Keratinocyte (primary cell): ENCODE measurements around the gene TNFSF15. TPM values are rescaled to one million over a fixed set of nuclear protein-coding genes. Genes with fewer than 3 reads are reported as not detected.

ENCODE experiments used
- DNase-seq: peaks from one replicate; pipeline ENCODE4 v3.0.0-alpha.2; 2011; ENCODE audit warnings: low read depth, missing footprints, low spot score
- FAIRE-seq: peaks from 2 replicates; lab custom pipeline; 2011; peaks lifted over from hg19 to GRCh38; lab: Jason Lieb, UNC
- H2AFZ ChIP-seq: 2 replicates; pipeline ENCODE4 v1.6.0; 2012; ENCODE audit warnings: low read length, control low read depth, inconsistent platforms; ENCODE audit not compliant: control insufficient read depth
- H3K27ac ChIP-seq: 2 replicates; pipeline ENCODE4 v1.5.1; 2011; ENCODE audit warnings: low read length; ENCODE audit not compliant: control insufficient read depth, insufficient read depth
- H3K27me3 ChIP-seq: 3 replicates; pipeline ENCODE4 v1.6.0; 2011; ENCODE audit warnings: low read length; ENCODE audit not compliant: control insufficient read depth, insufficient read depth; ENCODE audit errors: extremely low read depth
- H3K36me3 ChIP-seq, 2 experiments: 2 replicates in 1 of 2; 3 replicates in 1 of 2; pipeline ENCODE4 v1.5.1; 2011; ENCODE audit warnings: low read length in 2 of 2, mild to moderate bottlenecking in 1 of 2; ENCODE audit not compliant: control insufficient read depth in 2 of 2, insufficient read depth in 2 of 2; ENCODE audit errors: extremely low read depth in 1 of 2
- H3K4me1 ChIP-seq: 3 replicates; pipeline ENCODE4 v1.5.1; 2011; ENCODE audit warnings: low read length; ENCODE audit not compliant: control insufficient read depth, insufficient read depth; ENCODE audit errors: extremely low read depth
- H3K4me2 ChIP-seq: 3 replicates; pipeline ENCODE4 v1.6.0; 2011; ENCODE audit warnings: low read depth, low read length; ENCODE audit not compliant: control insufficient read depth, insufficient read depth; ENCODE audit errors: extremely low read depth
- H3K4me3 ChIP-seq, 3 experiments: fragments of 200-600 bp in 1 of 3; sonication (generic) in 1 of 3; 2 replicates in 2 of 3; 3 replicates in 1 of 3; pipeline ENCODE4 v1.5.1; 2011 to 2016; ENCODE audit warnings: low read length in 3 of 3, mild to moderate bottlenecking in 3 of 3, control low read depth in 2 of 3, inconsistent platforms in 1 of 3, low read depth in 1 of 3, mixed read lengths in 1 of 3, mixed run types in 1 of 3, moderate library complexity in 1 of 3; ENCODE audit not compliant: control insufficient read depth in 2 of 3, insufficient read depth in 2 of 3; ENCODE audit errors: extremely low read depth in 1 of 3
- H3K79me2 ChIP-seq: 2 replicates; pipeline ENCODE4 v1.6.0; 2012; ENCODE audit warnings: low read length; ENCODE audit not compliant: control insufficient read depth, insufficient read depth
- H3K9ac ChIP-seq: 3 replicates; pipeline ENCODE4 v1.6.0; 2011; ENCODE audit warnings: low read length; ENCODE audit not compliant: control insufficient read depth, insufficient read depth; ENCODE audit errors: extremely low read depth
- H3K9me1 ChIP-seq: 3 replicates; pipeline ENCODE4 v1.6.0; 2011; ENCODE audit warnings: low read length; ENCODE audit not compliant: control insufficient read depth, insufficient read depth; ENCODE audit errors: extremely low read depth
- H3K9me3 ChIP-seq: 2 replicates; pipeline ENCODE4 v1.5.1; 2012; ENCODE audit warnings: low read depth, low read length; ENCODE audit not compliant: control insufficient read depth
- H4K20me1 ChIP-seq: 3 replicates; pipeline ENCODE4 v1.6.0; 2011; ENCODE audit warnings: low read length; ENCODE audit not compliant: control insufficient read depth, insufficient read depth; ENCODE audit errors: extremely low read depth
- EZH2 ChIP-seq: IDR thresholded peaks from one replicate; pipeline ENCODE4 v1.6.1; 2012; ENCODE audit warnings: inconsistent platforms, mild to moderate bottlenecking, low read length, moderate library complexity
- dilution Hi-C: fragments of 300-500 bp; cut with MboI; formaldehyde crosslinking; loops from one replicate; pipeline ENCODE4 v1.7.0; 2020; ENCODE audit warnings: low sequenced_read_pairs; ENCODE audit not compliant: extremely low pct_ligation_motif_present
- polyA plus RNA-seq, 5 experiments: library from polyadenylated mRNA; depleted of rRNA in 3 of 5; stranded (reverse) in 3 of 5; stranded (forward) in 1 of 5; unstranded in 1 of 5; fragments of >200 nt; gene quantifications; 1 replicate in 1 of 5; 2 replicates in 3 of 5; 3 replicates in 1 of 5; pipeline versions ENCODE4 v1.2.1 to v1.2.3, GENCODE V29; 2011 to 2012; ENCODE audit warnings: missing spikeins in 2 of 5, low read depth in 1 of 5, low replicate concordance in 1 of 5
- TF ChIP-seq, protein P1 (sequence below), 3 experiments: IDR thresholded peaks in 1 of 3; conservative IDR thresholded peaks in 1 of 3; optimal IDR thresholded peaks in 1 of 3; 2 replicates in 2 of 3; 3 replicates in 1 of 3; pipeline versions ENCODE3 to v1.5.1; 2011; ENCODE audit warnings: low read length in 3 of 3, mild to moderate bottlenecking in 3 of 3, moderate library complexity in 2 of 3, control low read depth in 1 of 3, inconsistent platforms in 1 of 3; ENCODE audit not compliant: insufficient read depth in 2 of 3; ENCODE audit errors: extremely low read depth in 1 of 3

TNFSF15 gene
- polyA plus RNA-seq, 1 donor (not counting 4 experiments of a cell fraction or from before 2014, with no cell fraction given) = 1.1 TPM

DNA sequence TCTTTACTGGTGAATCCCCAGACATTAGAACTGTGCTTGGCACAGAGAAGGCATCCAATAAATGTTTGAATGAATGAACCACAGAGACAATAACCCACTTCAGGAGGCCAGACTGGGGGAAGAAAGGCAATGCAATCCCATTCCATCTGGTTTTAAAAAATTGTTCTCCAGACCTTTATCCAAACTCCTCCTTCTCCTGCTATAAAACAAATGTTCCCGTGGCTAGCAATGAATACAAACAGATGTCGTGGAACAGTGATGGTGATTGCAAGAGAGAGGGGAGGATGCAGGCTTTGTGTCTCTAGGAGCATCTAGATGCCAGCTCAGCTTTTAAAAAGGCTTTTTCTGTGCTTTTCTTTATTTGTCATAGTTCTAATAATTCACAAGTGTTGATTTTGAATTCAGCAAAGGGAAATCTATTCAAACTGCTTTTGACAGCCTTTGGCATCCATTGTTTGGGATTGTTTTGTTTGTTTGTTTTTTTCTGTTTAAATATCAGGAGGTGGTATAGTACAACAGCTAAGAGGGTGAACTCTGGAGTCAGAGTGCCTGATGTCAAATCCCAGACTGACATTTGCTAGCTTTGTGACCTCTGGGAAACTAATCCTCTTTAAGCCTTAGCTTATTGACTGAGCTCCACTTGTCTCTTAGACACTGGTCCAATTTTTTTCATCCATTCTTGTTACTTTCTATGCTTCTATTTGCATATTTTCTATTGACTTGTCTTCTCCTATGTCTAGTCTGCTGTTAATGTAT is 59.1 kb downstream of the TNFSF15 start:
- dilution Hi-C loops = no loop called here
- TF ChIP-seq, protein P1, sequence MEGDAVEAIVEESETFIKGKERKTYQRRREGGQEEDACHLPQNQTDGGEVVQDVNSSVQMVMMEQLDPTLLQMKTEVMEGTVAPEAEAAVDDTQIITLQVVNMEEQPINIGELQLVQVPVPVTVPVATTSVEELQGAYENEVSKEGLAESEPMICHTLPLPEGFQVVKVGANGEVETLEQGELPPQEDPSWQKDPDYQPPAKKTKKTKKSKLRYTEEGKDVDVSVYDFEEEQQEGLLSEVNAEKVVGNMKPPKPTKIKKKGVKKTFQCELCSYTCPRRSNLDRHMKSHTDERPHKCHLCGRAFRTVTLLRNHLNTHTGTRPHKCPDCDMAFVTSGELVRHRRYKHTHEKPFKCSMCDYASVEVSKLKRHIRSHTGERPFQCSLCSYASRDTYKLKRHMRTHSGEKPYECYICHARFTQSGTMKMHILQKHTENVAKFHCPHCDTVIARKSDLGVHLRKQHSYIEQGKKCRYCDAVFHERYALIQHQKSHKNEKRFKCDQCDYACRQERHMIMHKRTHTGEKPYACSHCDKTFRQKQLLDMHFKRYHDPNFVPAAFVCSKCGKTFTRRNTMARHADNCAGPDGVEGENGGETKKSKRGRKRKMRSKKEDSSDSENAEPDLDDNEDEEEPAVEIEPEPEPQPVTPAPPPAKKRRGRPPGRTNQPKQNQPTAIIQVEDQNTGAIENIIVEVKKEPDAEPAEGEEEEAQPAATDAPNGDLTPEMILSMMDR (optimal IDR thresholded peaks at IDR 0.05 in 1 of 3, IDR thresholded peaks at IDR 0.05 in 1 of 3, conservative IDR thresholded peaks at IDR 0.05 in 1 of 3; ENCODE audit: extremely low read depth in 1 of 3, insufficient read depth in 2 of 3, low read length in 3 of 3) = no peak
- TF ChIP-seq EZH2 = no peak
- Histone ChIP-seq H3K79me2 (no peaks in the 10 kb centered on the region), H4K20me1 (no peaks in the 10 kb centered on the region), H3K9ac (no peak overlapping the region), H3K27ac (no peak overlapping the region), H3K9me1 (no peaks in the 10 kb centered on the region), H3K4me3 (no peak overlapping the region), H3K27me3 (no peaks in the 10 kb centered on the region), H3K4me2 (no peak overlapping the region), H3K4me1 (no peaks in the 10 kb centered on the region), H3K36me3 (no peaks in the 10 kb centered on the region), H3K9me3 (no peaks in the 10 kb centered on the region), H2AFZ (no peak overlapping the region)
- DNase-seq (no peak), FAIRE-seq (no peak)

DNA sequence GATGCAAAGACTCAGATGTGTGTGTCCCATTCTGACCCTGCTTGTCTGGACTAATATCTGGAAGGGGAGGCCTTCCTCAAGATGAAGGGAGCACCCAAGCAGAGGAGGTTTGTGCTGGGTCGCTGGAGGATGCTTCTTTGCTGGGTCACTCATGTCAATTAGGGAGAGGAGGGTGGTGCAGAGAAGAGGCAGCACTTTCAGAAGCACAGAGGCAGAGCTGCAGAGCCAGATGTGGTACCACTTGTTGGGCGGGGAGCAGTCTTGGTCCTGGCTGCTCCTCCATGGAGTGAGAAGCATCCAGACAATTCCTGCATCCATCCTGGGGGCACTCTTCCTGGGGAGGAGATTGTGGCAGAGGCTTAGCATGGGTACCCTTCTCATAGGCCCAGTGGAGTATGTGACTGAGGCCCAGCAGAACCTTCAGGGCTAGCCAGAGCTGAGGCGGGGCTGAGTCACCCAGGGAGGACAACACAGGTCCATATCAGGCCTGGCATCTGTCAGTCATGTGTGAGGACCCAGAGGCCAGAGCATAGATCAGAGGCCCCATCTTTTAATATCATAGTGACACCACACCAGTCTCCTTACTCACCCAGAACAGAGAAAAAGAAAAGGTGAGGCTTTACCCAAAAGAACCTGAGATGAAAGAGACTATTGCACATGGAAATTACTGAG is 59.8 kb downstream of the TNFSF15 start:
- H3K4me3 ChIP-seq = no peak overlapping the region
- no peak overlapping the region for H3K27ac ChIP-seq
- H2AFZ ChIP-seq = no peak overlapping the region
- H3K79me2 ChIP-seq = no peaks in the 10 kb centered on the region
- H4K20me1 ChIP-seq = no peaks in the 10 kb centered on the region
- dilution Hi-C loops = no loop called here
- H3K4me1 ChIP-seq = no peaks in the 10 kb centered on the region
- H3K9ac ChIP-seq = no peak overlapping the region
- H3K9me1 ChIP-seq = no peaks in the 10 kb centered on the region
- no peaks in the 10 kb centered on the region for H3K27me3 ChIP-seq
- H3K36me3 ChIP-seq = no peaks in the 10 kb centered on the region
- FAIRE-seq (no peak), DNase-seq (no peak)
- no peak for TF ChIP-seq EZH2
- TF ChIP-seq, protein P1 (optimal IDR thresholded peaks at IDR 0.05 in 1 of 3, IDR thresholded peaks at IDR 0.05 in 1 of 3, conservative IDR thresholded peaks at IDR 0.05 in 1 of 3; ENCODE audit: extremely low read depth in 1 of 3, insufficient read depth in 2 of 3, low read length in 3 of 3) = no peak
- no peaks in the 10 kb centered on the region for H3K9me3 ChIP-seq
- no peak overlapping the region for H3K4me2 ChIP-seq
